Breast epithelium (tissue), 4 donors: ENCODE data around the gene DBN1. TPM values are rescaled to one million over a fixed set of nuclear protein-coding genes. Genes with fewer than 3 reads are reported as not detected.

Source experiments
- DNase-seq, 2 donors: peaks; one replicate each; pipeline ENCODE4 v3.0.0-alpha.2; 2019; ENCODE audit warnings: low spot score in 2 of 2
- H3K27ac ChIP-seq, 2 donors: fragments of 200-600 bp; sonication (generic) in 1 of 2; one replicate each; pipeline ENCODE4 v1.5.1; 2016 to 2019; ENCODE audit warnings: mild to moderate bottlenecking in 1 of 2
- H3K27me3 ChIP-seq, 2 donors: fragments of 200-600 bp; sonication (generic) in 1 of 2; one replicate each; pipeline versions ENCODE4 v1.5.1 to v1.6.0; 2017 to 2019; ENCODE audit warnings: control low read depth in 1 of 2, mild to moderate bottlenecking in 1 of 2
- H3K36me3 ChIP-seq: fragments of 200-600 bp; one replicate; pipeline ENCODE4 v1.5.1; 2019
- H3K4me1 ChIP-seq, 2 donors: fragments of 200-600 bp; sonication (generic); one replicate each; pipeline ENCODE4 v1.5.1; 2016 to 2019; ENCODE audit warnings: control low read depth in 1 of 2
- H3K4me3 ChIP-seq, 3 donors: fragments of 200-600 bp; sonication (generic); 1 replicate in 2 of 3; 2 replicates in 1 of 3; pipeline ENCODE4 v1.5.1; 2016 to 2019; ENCODE audit warnings: mild to moderate bottlenecking in 3 of 3, moderate library complexity in 2 of 3
- H3K9me3 ChIP-seq, 2 donors: fragments of 200-600 bp; sonication (generic) in 1 of 2; one replicate each; pipeline ENCODE4 v1.5.1; 2016 to 2019; ENCODE audit warnings: control low read depth in 1 of 2
- POLR2A ChIP-seq: fragments of 450-650 bp; IDR thresholded peaks from one replicate; pipeline ENCODE4 v1.6.1; 2016; ENCODE audit warnings: antibody characterized with exemption, mild to moderate bottlenecking, moderate library complexity
- POLR2AphosphoS5 ChIP-seq, 3 donors: sonication (generic); formaldehyde crosslinking; IDR thresholded peaks; one replicate each; pipeline ENCODE4 v1.6.1; 2017; ENCODE audit warnings: antibody characterized with exemption in 3 of 3
- intact Hi-C: fragments of 100-400 bp; cut with DNase I; formaldehyde crosslinking; loops from one replicate; pipeline ENCODE4 v1.15.1; 2023; ENCODE audit warnings: low total_unique reads
- total RNA-seq, 3 donors: library from RNA; depleted of rRNA; stranded (reverse); fragments of >200 nt; gene quantifications; one replicate each; pipeline ENCODE4 v1.1.0, GENCODE V29; 2016
- TF ChIP-seq, protein P1 (sequence below), 3 donors: fragments of 450-650 bp; IDR thresholded peaks; one replicate each; pipeline ENCODE4 v1.5.1; 2016 to 2017; ENCODE audit warnings: antibody characterized with exemption in 3 of 3, mild to moderate bottlenecking in 3 of 3, moderate library complexity in 3 of 3

Gene DBN1
- total RNA-seq, 3 donors from 2014 or later: 30.7 to 94.6 (median 61.3) TPM

DNA sequence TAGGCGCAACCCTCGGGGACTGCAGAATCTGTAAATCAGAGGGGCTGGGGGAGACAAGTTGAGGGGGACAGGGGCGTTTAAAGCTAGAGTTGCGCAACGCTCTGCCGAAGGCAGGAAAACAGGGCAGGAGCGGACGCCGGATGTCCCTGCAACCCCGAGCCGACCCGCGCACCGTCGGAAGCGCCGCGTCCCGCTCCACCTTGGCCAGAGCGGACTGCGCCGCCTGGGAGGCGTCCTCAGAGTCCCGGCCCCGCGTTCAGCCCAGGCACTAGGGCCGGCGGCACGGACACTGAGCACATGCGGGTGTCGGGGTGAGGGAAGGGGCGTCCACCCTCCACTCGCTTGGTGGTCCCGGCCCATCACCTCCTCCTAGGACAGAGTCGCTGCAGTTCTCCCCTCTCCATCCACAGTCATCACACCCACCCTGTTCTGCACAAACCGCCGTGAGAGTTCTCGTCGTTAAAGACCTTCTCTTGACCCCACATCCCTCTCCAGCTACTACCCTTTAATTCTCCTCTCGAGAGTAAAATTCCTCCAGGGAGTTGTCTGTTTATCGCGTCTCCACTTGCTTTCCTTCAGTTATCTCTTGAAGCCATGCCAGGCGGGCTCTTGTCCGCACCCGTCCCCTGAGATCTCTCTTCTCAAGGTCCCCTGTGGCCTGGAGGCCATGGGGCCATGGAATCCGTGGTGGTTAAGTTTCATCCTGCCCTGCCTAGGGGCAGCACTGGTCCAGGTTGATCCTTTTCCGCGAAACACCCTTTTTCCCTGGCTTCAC, 24.8 kb upstream of the DBN1 start:
- Histone ChIP-seq H3K36me3 (no peaks in the 10 kb centered on the region), H3K27ac (peak overlapping the region; percentile 85 to 94), H3K27me3 (no peaks in the 10 kb centered on the region), H3K9me3 (no peaks in the 10 kb centered on the region), H3K4me3 (peak overlapping the region; percentile 67 to 75 (median 74)), H3K4me1 (peaks cover 0 to 13% of the 10 kb centered on the region in 2 donors)
- intact Hi-C loops: no loop called here
- DNase-seq: no peak
- TF ChIP-seq, protein P1, sequence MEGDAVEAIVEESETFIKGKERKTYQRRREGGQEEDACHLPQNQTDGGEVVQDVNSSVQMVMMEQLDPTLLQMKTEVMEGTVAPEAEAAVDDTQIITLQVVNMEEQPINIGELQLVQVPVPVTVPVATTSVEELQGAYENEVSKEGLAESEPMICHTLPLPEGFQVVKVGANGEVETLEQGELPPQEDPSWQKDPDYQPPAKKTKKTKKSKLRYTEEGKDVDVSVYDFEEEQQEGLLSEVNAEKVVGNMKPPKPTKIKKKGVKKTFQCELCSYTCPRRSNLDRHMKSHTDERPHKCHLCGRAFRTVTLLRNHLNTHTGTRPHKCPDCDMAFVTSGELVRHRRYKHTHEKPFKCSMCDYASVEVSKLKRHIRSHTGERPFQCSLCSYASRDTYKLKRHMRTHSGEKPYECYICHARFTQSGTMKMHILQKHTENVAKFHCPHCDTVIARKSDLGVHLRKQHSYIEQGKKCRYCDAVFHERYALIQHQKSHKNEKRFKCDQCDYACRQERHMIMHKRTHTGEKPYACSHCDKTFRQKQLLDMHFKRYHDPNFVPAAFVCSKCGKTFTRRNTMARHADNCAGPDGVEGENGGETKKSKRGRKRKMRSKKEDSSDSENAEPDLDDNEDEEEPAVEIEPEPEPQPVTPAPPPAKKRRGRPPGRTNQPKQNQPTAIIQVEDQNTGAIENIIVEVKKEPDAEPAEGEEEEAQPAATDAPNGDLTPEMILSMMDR (IDR thresholded peaks at IDR 0.05): peak in 1 of 3 donors; percentile 3
- no peak for TF ChIP-seq POLR2AphosphoS5 (IDR thresholded peaks at IDR 0.05)

- peak; percentile 93 to 95 for DNase-seq
- Histone ChIP-seq H3K36me3 (no peaks in the 10 kb centered on the region), H3K4me3 (peak within 1 kb of the TSS; percentile 67 to 75 (median 74)), H3K4me1 (peaks cover 0 to 16% of the 10 kb centered on the region in 2 donors), H3K27ac (peak within 1 kb of the TSS; percentile 85 to 94), H3K9me3 (no peaks in the 10 kb centered on the region), H3K27me3 (no peaks in the 10 kb centered on the region)
- intact Hi-C loops: no loop called here
- peak; percentile 37 for TF ChIP-seq POLR2A
- TF ChIP-seq POLR2AphosphoS5 (IDR thresholded peaks at IDR 0.05): peak; percentile 54 to 85 (median 70)
- TF ChIP-seq, protein P1 (IDR thresholded peaks at IDR 0.05): peak in 1 of 3 donors; percentile 4
These were observed 24.0 kb upstream of the DBN1 start, which contains the start of gene PDLIM7 for GRCh38 chr5:177497292-177498012. Gene PDLIM7 (minus strand): TSS chr5:177497604. CDS start chr5:177496512, 1,092 bp downstream.

DNA sequence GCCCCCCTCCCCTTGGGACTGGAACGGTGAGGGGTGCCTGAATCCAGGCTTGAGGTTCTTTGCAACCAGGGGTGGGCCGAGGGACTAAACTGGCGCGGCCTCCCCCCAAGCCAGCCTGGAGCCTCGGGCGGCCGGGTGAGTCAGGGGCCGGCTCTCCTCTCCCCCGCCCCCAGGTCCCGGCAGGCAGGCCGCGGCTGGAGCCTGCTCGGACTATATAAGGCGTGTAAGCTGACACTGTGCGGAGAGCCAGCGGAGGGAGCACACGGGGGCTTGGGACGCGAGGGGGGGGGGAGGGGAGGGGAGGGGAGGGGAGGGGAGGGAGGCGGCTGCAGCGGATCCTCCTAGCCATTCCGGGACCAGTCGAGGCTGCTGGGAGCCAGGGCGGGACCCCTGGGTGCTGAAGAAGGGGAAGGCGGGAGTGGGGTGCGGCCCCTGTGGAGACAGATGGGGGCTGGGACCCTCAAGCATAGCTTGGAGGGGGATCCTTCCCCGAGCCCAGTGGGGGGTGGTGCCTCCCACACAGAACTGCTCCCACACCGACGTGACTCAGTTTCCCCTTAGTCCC, 23.4 kb upstream of the DBN1 start:
- Histone ChIP-seq H3K4me3 (peak overlapping the region; percentile 67 to 75 (median 74)), H3K4me1 (peaks cover 0 to 16% of the 10 kb centered on the region in 2 donors), H3K27me3 (no peaks in the 10 kb centered on the region), H3K27ac (peak overlapping the region; percentile 85 to 94), H3K36me3 (no peaks in the 10 kb centered on the region), H3K9me3 (no peaks in the 10 kb centered on the region)
- intact Hi-C loops: no loop called here
- peak in 1 of 2 donors; percentile 82 for DNase-seq
- no peak for TF ChIP-seq POLR2A
- peak in 1 of 3 donors; percentile 9 for TF ChIP-seq POLR2AphosphoS5 (IDR thresholded peaks at IDR 0.05)

- intact Hi-C loops: no loop called here
These were observed 22.8 kb upstream of the DBN1 start for GRCh38 chr5:177496070-177496726.

More at GRCh38 chr5:177496070-177496726, 22.8 kb upstream of the DBN1 start:
- no peaks in the 10 kb centered on the region for H3K27me3 ChIP-seq
- peak overlapping the region; percentile 67 to 75 (median 74) for H3K4me3 ChIP-seq
- peak overlapping the region; percentile 85 to 94 for H3K27ac ChIP-seq
- no peak for DNase-seq
- H3K4me1 ChIP-seq: peaks cover 0 to 16% of the 10 kb centered on the region in 2 donors
- TF ChIP-seq, protein P1 (IDR thresholded peaks at IDR 0.05): peak in 2 of 3 donors; percentile 26 to 43
- TF ChIP-seq POLR2AphosphoS5 (IDR thresholded peaks at IDR 0.05): no peak
- H3K9me3 ChIP-seq: no peaks in the 10 kb centered on the region
- H3K36me3 ChIP-seq: no peaks in the 10 kb centered on the region
